OCI-LY1 (cell line): ENCODE results near the gene TRMT2B.

Experiments used
- EZH2 ChIP-seq: fragments of 200-600 bp; sonication (generic), shearing (Covaris generic); IDR thresholded peaks from 2 replicates; pipeline ENCODE4 v1.8.0; 2017; ENCODE audit warnings: borderline replicate concordance, mixed run types, mild to moderate bottlenecking, antibody characterized with exemption, low read length, moderate library complexity, mixed read lengths
- TF ChIP-seq, protein P1 (sequence below): fragments of 200-600 bp; sonication (generic), shearing (Covaris generic); IDR thresholded peaks from 2 replicates; pipeline ENCODE4 v1.5.1; 2017; ENCODE audit warnings: mild to moderate bottlenecking, antibody characterized with exemption, low read length, moderate library complexity, mixed read lengths

DNA sequence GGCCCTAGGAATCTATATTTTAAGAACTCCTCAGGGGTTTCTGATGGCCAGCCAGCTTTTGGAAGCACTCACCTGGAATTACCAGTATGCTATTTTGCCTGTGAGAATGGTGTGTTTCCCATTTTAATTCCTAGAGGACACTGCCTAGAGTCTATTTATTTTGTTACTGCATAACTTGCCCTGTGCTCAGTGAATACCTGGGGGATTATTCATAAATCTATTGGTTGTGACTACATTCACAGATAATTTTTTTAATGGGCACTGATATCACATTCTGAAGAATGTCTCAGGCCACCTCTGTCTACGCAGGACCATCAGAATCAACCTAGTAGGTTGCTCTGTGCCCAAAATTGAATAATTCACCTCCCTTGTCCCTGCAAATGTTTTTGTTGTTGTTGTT, 75.7 kb downstream of the TRMT2B start:
- TF ChIP-seq, protein P1, sequence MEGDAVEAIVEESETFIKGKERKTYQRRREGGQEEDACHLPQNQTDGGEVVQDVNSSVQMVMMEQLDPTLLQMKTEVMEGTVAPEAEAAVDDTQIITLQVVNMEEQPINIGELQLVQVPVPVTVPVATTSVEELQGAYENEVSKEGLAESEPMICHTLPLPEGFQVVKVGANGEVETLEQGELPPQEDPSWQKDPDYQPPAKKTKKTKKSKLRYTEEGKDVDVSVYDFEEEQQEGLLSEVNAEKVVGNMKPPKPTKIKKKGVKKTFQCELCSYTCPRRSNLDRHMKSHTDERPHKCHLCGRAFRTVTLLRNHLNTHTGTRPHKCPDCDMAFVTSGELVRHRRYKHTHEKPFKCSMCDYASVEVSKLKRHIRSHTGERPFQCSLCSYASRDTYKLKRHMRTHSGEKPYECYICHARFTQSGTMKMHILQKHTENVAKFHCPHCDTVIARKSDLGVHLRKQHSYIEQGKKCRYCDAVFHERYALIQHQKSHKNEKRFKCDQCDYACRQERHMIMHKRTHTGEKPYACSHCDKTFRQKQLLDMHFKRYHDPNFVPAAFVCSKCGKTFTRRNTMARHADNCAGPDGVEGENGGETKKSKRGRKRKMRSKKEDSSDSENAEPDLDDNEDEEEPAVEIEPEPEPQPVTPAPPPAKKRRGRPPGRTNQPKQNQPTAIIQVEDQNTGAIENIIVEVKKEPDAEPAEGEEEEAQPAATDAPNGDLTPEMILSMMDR = no peak
- TF ChIP-seq EZH2 = no peak
